ENCODE measurements around the gene WNT3.

- TF ChIP-seq, protein P1, sequence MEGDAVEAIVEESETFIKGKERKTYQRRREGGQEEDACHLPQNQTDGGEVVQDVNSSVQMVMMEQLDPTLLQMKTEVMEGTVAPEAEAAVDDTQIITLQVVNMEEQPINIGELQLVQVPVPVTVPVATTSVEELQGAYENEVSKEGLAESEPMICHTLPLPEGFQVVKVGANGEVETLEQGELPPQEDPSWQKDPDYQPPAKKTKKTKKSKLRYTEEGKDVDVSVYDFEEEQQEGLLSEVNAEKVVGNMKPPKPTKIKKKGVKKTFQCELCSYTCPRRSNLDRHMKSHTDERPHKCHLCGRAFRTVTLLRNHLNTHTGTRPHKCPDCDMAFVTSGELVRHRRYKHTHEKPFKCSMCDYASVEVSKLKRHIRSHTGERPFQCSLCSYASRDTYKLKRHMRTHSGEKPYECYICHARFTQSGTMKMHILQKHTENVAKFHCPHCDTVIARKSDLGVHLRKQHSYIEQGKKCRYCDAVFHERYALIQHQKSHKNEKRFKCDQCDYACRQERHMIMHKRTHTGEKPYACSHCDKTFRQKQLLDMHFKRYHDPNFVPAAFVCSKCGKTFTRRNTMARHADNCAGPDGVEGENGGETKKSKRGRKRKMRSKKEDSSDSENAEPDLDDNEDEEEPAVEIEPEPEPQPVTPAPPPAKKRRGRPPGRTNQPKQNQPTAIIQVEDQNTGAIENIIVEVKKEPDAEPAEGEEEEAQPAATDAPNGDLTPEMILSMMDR (IDR thresholded peaks at IDR 0.05 in 2 of 3, conservative IDR thresholded peaks at IDR 0.05 in 1 of 3; ENCODE audit: control insufficient read depth in 2 of 3, extremely low read depth in 1 of 3, insufficient read depth in 1 of 3, low read depth in 3 of 3, low read length in 3 of 3) = no peak
- no peak for TF ChIP-seq POLR2A (IDR thresholded peaks at IDR 0.05; ENCODE audit: low read depth, low read length)
- TF ChIP-seq MAX (IDR thresholded peaks at IDR 0.05; ENCODE audit: low read depth, low read length) = no peak
- TF ChIP-seq, protein P2, sequence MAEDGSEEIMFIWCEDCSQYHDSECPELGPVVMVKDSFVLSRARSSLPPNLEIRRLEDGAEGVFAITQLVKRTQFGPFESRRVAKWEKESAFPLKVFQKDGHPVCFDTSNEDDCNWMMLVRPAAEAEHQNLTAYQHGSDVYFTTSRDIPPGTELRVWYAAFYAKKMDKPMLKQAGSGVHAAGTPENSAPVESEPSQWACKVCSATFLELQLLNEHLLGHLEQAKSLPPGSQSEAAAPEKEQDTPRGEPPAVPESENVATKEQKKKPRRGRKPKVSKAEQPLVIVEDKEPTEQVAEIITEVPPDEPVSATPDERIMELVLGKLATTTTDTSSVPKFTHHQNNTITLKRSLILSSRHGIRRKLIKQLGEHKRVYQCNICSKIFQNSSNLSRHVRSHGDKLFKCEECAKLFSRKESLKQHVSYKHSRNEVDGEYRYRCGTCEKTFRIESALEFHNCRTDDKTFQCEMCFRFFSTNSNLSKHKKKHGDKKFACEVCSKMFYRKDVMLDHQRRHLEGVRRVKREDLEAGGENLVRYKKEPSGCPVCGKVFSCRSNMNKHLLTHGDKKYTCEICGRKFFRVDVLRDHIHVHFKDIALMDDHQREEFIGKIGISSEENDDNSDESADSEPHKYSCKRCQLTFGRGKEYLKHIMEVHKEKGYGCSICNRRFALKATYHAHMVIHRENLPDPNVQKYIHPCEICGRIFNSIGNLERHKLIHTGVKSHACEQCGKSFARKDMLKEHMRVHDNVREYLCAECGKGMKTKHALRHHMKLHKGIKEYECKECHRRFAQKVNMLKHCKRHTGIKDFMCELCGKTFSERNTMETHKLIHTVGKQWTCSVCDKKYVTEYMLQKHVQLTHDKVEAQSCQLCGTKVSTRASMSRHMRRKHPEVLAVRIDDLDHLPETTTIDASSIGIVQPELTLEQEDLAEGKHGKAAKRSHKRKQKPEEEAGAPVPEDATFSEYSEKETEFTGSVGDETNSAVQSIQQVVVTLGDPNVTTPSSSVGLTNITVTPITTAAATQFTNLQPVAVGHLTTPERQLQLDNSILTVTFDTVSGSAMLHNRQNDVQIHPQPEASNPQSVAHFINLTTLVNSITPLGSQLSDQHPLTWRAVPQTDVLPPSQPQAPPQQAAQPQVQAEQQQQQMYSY (CRISPR knock-in tag; IDR thresholded peaks at IDR 0.05) = no peak
- TF ChIP-seq TCF12 (IDR thresholded peaks at IDR 0.05; ENCODE audit: low read depth, low read length) = no peak
These were observed 13.3 kb upstream of the WNT3 start for GRCh38 chr17:46831573-46832330.

Measured in GM12878 (cell line).